Neural cell (in vitro differentiated cells): ENCODE results near the gene SLC25A45.

ENCODE experiments used
- CTCF ChIP-seq: fragments of 450-650 bp; IDR thresholded peaks from 2 replicates; pipeline ENCODE4 v1.5.1; 2014; ENCODE audit warnings: antibody characterized with exemption, mild to moderate bottlenecking, moderate library complexity; ENCODE audit not compliant: poor library complexity, severe bottlenecking
- EZH2 ChIP-seq: fragments of 200-600, 300-800 bp; shearing (Covaris generic), sonication (generic); IDR thresholded peaks from 2 replicates; pipeline ENCODE4 v1.6.1; 2014; ENCODE audit warnings: antibody characterized with exemption, low read length, borderline replicate concordance, mild to moderate bottlenecking; ENCODE audit not compliant: insufficient read depth, poor library complexity, severe bottlenecking
- POLR2AphosphoS5 ChIP-seq: IDR thresholded peaks from 2 replicates; pipeline ENCODE4 v1.6.1; 2012
- RAD21 ChIP-seq: fragments of 450-650 bp; conservative IDR thresholded peaks from 2 replicates; pipeline ENCODE4 v1.6.1; 2014; ENCODE audit warnings: antibody characterized with exemption, mild to moderate bottlenecking, moderate library complexity

- TF ChIP-seq EZH2 (no peak), CTCF (no peak), RAD21 (no peak), POLR2AphosphoS5 (no peak)
These were observed 48.2 kb upstream of the SLC25A45 start for GRCh38 chr11:65430406-65431217.
